ENCODE measurements around the gene OBSCN. TPM values are rescaled to one million over a fixed set of nuclear protein-coding genes. Genes with fewer than 3 reads are reported as not detected.

OBSCN gene
- total and polyA plus RNA-seq, 4 donors, result 0.54 to 5.6 (median 2.7) TPM

DNA sequence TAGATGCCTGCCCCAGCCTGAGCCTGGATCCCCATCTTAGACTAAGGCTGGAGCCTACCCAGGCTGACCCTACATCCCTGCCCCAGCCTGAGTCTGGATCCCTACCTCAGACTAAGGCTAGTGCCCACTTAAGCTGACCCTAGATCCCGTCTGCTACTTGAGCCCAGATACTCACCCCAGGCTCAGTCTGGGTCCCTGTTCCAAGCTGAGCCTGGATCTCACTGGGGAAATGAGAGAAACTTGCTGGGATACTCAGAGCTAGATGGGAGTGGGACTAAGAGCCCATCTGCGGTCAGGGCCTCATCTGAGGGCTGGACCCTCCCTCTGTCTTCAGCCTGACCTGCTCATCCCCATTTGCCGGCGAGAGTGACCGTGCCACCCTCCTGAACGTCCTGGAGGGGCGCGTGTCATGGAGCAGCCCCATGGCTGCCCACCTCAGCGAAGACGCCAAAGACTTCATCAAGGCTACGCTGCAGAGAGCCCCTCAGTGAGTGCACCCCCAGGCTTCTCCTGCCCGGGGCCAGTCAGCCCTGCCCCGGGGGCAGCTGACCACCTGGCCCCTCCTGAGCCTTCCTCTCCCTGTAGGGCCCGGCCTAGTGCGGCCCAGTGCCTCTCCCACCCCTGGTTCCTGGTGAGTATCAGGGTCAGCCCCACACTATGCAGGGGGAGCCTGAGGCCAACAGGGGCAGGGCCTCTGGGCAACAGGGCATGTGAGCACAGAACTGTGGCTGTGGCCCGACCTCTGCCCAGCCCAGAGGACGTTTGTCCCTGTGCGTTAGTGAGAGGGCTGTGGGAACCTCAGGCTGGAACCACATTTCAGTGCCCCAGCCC, 162.0 kb downstream of the OBSCN start:
- no peak overlapping the region for H3K9ac ChIP-seq (ENCODE audit: low read depth in 1 of 2, low read length in 2 of 2)
- no peak for DNase-seq (ENCODE audit: low spot score)
- no peak overlapping the region for H3K27ac ChIP-seq (ENCODE audit: low read depth in 1 of 2, low read length in 2 of 2)
- H3K4me3 ChIP-seq (ENCODE audit: low read depth in 1 of 3, low read length in 3 of 3), result no peak overlapping the region
- H3K27me3 ChIP-seq (ENCODE audit: control insufficient read depth in 4 of 4, insufficient read depth in 4 of 4, low read length in 3 of 4), result no peaks in the 10 kb centered on the region
- no peaks in the 10 kb centered on the region for H3K36me3 ChIP-seq (ENCODE audit: control insufficient read depth in 4 of 4, insufficient read depth in 3 of 4, low read depth in 1 of 4, low read length in 3 of 4)
- TF ChIP-seq HNF4G (IDR thresholded peaks at IDR 0.05) (no peak), SP1 (IDR thresholded peaks at IDR 0.05) (no peak), YY1 (IDR thresholded peaks at IDR 0.05) (no peak), RAD21 (IDR thresholded peaks at IDR 0.05) (no peak), FOXA1 (IDR thresholded peaks at IDR 0.05) (no peak), EGR1 (IDR thresholded peaks at IDR 0.05; ENCODE audit: low read depth in 2 of 2) (no peak), RXRA (IDR thresholded peaks at IDR 0.05) (no peak), HNF4A (conservative IDR thresholded peaks at IDR 0.05) (no peak), MAX (IDR thresholded peaks at IDR 0.05) (no peak), TAF1 (conservative IDR thresholded peaks at IDR 0.05) (no peak), GABPA (IDR thresholded peaks at IDR 0.05 in 1 of 2, conservative IDR thresholded peaks at IDR 0.05 in 1 of 2) (no peak), NR2F2 (IDR thresholded peaks at IDR 0.05) (no peak), JUND (IDR thresholded peaks at IDR 0.05) (no peak), FOXA2 (IDR thresholded peaks at IDR 0.05) (no peak), REST (IDR thresholded peaks at IDR 0.05) (no peak)
- TF ChIP-seq, protein P1, sequence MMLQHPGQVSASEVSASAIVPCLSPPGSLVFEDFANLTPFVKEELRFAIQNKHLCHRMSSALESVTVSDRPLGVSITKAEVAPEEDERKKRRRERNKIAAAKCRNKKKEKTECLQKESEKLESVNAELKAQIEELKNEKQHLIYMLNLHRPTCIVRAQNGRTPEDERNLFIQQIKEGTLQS (IDR thresholded peaks at IDR 0.05), result no peak
- TF ChIP-seq, protein P2, sequence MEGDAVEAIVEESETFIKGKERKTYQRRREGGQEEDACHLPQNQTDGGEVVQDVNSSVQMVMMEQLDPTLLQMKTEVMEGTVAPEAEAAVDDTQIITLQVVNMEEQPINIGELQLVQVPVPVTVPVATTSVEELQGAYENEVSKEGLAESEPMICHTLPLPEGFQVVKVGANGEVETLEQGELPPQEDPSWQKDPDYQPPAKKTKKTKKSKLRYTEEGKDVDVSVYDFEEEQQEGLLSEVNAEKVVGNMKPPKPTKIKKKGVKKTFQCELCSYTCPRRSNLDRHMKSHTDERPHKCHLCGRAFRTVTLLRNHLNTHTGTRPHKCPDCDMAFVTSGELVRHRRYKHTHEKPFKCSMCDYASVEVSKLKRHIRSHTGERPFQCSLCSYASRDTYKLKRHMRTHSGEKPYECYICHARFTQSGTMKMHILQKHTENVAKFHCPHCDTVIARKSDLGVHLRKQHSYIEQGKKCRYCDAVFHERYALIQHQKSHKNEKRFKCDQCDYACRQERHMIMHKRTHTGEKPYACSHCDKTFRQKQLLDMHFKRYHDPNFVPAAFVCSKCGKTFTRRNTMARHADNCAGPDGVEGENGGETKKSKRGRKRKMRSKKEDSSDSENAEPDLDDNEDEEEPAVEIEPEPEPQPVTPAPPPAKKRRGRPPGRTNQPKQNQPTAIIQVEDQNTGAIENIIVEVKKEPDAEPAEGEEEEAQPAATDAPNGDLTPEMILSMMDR (IDR thresholded peaks at IDR 0.05; ENCODE audit: low read depth, low read length, missing input control), result no peak
- TF ChIP-seq, protein P3, sequence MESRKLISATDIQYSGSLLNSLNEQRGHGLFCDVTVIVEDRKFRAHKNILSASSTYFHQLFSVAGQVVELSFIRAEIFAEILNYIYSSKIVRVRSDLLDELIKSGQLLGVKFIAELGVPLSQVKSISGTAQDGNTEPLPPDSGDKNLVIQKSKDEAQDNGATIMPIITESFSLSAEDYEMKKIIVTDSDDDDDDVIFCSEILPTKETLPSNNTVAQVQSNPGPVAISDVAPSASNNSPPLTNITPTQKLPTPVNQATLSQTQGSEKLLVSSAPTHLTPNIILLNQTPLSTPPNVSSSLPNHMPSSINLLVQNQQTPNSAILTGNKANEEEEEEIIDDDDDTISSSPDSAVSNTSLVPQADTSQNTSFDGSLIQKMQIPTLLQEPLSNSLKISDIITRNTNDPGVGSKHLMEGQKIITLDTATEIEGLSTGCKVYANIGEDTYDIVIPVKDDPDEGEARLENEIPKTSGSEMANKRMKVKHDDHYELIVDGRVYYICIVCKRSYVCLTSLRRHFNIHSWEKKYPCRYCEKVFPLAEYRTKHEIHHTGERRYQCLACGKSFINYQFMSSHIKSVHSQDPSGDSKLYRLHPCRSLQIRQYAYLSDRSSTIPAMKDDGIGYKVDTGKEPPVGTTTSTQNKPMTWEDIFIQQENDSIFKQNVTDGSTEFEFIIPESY (IDR thresholded peaks at IDR 0.05), result no peak
- WGBS, result 89% methylated on average over 18 of the region's 18 CpGs
- H3K4me1 ChIP-seq (ENCODE audit: control insufficient read depth in 4 of 4, insufficient read depth in 4 of 4, low read length in 3 of 4), result peaks cover 0 to 3% (median 0%) of the 10 kb centered on the region in 4 donors
- H3K9me3 ChIP-seq (ENCODE audit: control insufficient read depth in 4 of 4, low read length in 3 of 4), result no peaks in the 10 kb centered on the region
